PFSK-1 (cell line): ENCODE results near the gene PNKD.

Experiments
- POLR2AphosphoS5 ChIP-seq: IDR thresholded peaks from 2 replicates; pipeline ENCODE4 v1.6.1; 2012; ENCODE audit warnings: low read depth, mild to moderate bottlenecking, control low read depth, low read length, moderate library complexity
- REST ChIP-seq, 2 experiments: IDR thresholded peaks; 2 replicates each; pipeline versions ENCODE4 v1.6.1 to v1.8.0; 2011 to 2012; ENCODE audit warnings: low read depth in 2 of 2, low read length in 2 of 2, control low read depth in 1 of 2, inconsistent platforms in 1 of 2, mild to moderate bottlenecking in 1 of 2, moderate library complexity in 1 of 2; ENCODE audit not compliant: insufficient read depth in 1 of 2
- SIN3A ChIP-seq: IDR thresholded peaks from 2 replicates; pipeline ENCODE4 v1.6.1; 2012; ENCODE audit warnings: mild to moderate bottlenecking, low read length, moderate library complexity, borderline replicate concordance; ENCODE audit not compliant: insufficient read depth
- TAF1 ChIP-seq: IDR thresholded peaks from 2 replicates; pipeline ENCODE4 v1.6.1; 2012; ENCODE audit warnings: low read length, control low read depth, borderline replicate concordance; ENCODE audit not compliant: insufficient read depth

DNA sequence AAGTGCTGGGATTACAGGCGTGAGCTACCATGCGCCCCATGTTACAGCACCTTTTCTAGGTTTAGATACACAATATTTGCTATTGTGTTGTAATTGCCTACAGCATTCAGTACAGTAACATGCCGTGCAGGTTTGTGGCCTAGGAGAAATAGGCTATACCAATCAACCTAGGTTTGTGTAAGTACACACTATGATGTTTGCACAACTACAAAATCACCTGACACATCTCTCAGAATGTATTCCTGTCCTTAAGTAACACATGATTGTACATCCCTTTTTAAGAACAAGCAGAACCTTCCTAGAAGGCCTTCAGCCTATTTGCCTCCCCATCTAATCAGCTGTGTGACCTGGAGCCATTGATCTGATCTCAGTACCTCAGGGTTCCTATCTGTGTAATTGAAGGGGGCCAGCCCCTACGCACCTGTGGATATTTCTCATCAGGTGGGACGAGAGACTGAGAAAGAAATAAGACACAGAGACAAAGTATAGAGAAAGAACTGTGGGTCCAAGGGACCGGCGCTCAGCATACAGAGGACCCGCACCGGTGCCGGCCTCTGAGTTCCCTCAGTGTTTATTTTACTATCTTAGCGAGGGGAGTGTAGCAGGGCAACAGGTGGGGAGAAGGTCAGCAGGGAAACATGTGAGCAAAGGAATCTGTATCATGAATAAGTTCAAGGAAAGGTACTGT, 40.7 kb downstream of the PNKD start:
- no peak for TF ChIP-seq SIN3A
- no peak for TF ChIP-seq REST (IDR thresholded peaks at IDR 0.05; ENCODE audit: insufficient read depth in 1 of 2, low read depth in 2 of 2, low read length in 2 of 2)
- TF ChIP-seq POLR2AphosphoS5 = no peak
- TF ChIP-seq TAF1 = no peak
